Activated T-helper 1 cell treated with Interleukin-2 at 50 U/mL for 16 hours (primary cell): ENCODE data around the gene FAM240A.
"Not testable (repeated sequence)": the region's sequence is repeated elsewhere in the genome, so short reads cannot be mapped to it uniquely, and the experiment has no call there.

Experiments
- DNase-seq: peaks from one replicate; pipeline ENCODE4 v3.0.0-alpha.2; 2020; ENCODE audit warnings: low read depth

FAM240A gene

GRCh38 chr3:46612324-46612723 lies at the start of gene FAM240A:
Gene FAM240A, plus strand, starts transcription at chr3:46612525. Its CDS starts 159 bp downstream, at chr3:46612684.
- no peak for DNase-seq

GRCh38 chr3:46564190-46565021 lies 47.9 kb upstream of the FAM240A start:
- no peak for DNase-seq

- no peak for DNase-seq
These were observed 47.2 kb upstream of the FAM240A start for GRCh38 chr3:46565077-46565476.

GRCh38 chr3:46565607-46566039 lies 46.7 kb upstream of the FAM240A start:
- DNase-seq = no peak

- no peak for DNase-seq
These were observed 46.2 kb upstream of the FAM240A start, which contains the start of gene LRRC2 for GRCh38 chr3:46566040-46566641. Gene LRRC2, minus strand, starts transcription at chr3:46566302. Its CDS starts 14,711 bp downstream, at chr3:46551591.

GRCh38 chr3:46571684-46572083 lies 40.6 kb upstream of the FAM240A start:
- DNase-seq = no peak

GRCh38 chr3:46573701-46574100 lies 38.6 kb upstream of the FAM240A start:
- DNase-seq = no peak

GRCh38 chr3:46574243-46574646 lies 38.1 kb upstream of the FAM240A start:
- no peak for DNase-seq

GRCh38 chr3:46574881-46575576 lies 37.3 kb upstream of the FAM240A start:
- DNase-seq = no peak

GRCh38 chr3:46575577-46576222 lies 36.6 kb upstream of the FAM240A start:
- DNase-seq = no peak

- no peak for DNase-seq
These were observed 35.9 kb upstream of the FAM240A start for GRCh38 chr3:46576386-46576785.

- no peak for DNase-seq
These were observed 35.4 kb upstream of the FAM240A start for GRCh38 chr3:46576879-46577278.

- DNase-seq = not testable (repeated sequence)
These were observed 34.6 kb upstream of the FAM240A start for GRCh38 chr3:46577580-46578249.

- DNase-seq = no peak
These were observed 33.2 kb upstream of the FAM240A start for GRCh38 chr3:46578973-46579755.

GRCh38 chr3:46579756-46580286 lies 32.5 kb upstream of the FAM240A start:
- DNase-seq = no peak

- no peak for DNase-seq
These were observed 31.6 kb upstream of the FAM240A start for GRCh38 chr3:46580675-46581074.

- DNase-seq = no peak
These were observed 27.5 kb upstream of the FAM240A start for GRCh38 chr3:46584598-46585467.

- DNase-seq = no peak
These were observed 26.3 kb upstream of the FAM240A start for GRCh38 chr3:46585799-46586693.
